Keratinocyte (primary cell): ENCODE measurements around the gene GDF2.

Source experiments
- CTCF ChIP-seq, 3 experiments: IDR thresholded peaks in 1 of 3; conservative IDR thresholded peaks in 1 of 3; optimal IDR thresholded peaks in 1 of 3; 2 replicates in 2 of 3; 3 replicates in 1 of 3; pipeline versions ENCODE3 to v1.5.1; 2011; ENCODE audit warnings: low read length in 3 of 3, mild to moderate bottlenecking in 3 of 3, moderate library complexity in 2 of 3, control low read depth in 1 of 3, inconsistent platforms in 1 of 3; ENCODE audit not compliant: insufficient read depth in 2 of 3; ENCODE audit errors: extremely low read depth in 1 of 3
- EZH2 ChIP-seq: IDR thresholded peaks from one replicate; pipeline ENCODE4 v1.6.1; 2012; ENCODE audit warnings: inconsistent platforms, mild to moderate bottlenecking, low read length, moderate library complexity

- TF ChIP-seq EZH2 (no peak), CTCF (optimal IDR thresholded peaks at IDR 0.05 in 1 of 3, IDR thresholded peaks at IDR 0.05 in 1 of 3, conservative IDR thresholded peaks at IDR 0.05 in 1 of 3; ENCODE audit: extremely low read depth in 1 of 3, insufficient read depth in 2 of 3, low read length in 3 of 3) (no peak)
These were observed 45.5 kb upstream of the GDF2 start for GRCh38 chr10:47276576-47277351.
